Activated CD8-positive, alpha-beta memory T cell treated with anti-CD3 and anti-CD28 coated beads, Interleukin-2, amount 10 ng/mL, durations not matched to agents 7 days and 5 days (primary cell): ENCODE data around the gene KIAA0040. TPM values are rescaled to one million over a fixed set of nuclear protein-coding genes. Genes with fewer than 3 reads are reported as not detected.
A peak's percentile ranks its signal among the peaks of the same experiment; 100 is the strongest.

Experiments used
- ATAC-seq: fragments of 150-1000 bp; cut with Tn5 transposase; one replicate; pipeline ENCODE4 v1.10.0; 2021; ENCODE audit warnings: moderate library complexity
- CTCF ChIA-PET: fragments of 350-600 bp; sonication (Branson Sonifier 250); formaldehyde crosslinking; loops from one replicate; lab custom pipeline; 2021; ENCODE audit warnings: antibody characterized with exemption; lab: Charles Lee
- DNase-seq: peaks from one replicate; pipeline ENCODE4 v3.0.0-alpha.2; 2020
- H3K27ac Mint-ChIP-seq: one replicate; pipeline ENCODE4 v1.8.0; 2021; ENCODE audit warnings: mild to moderate bottlenecking, mixed read lengths
- H3K27me3 Mint-ChIP-seq: one replicate; pipeline ENCODE4 v1.8.0; 2021; ENCODE audit warnings: mixed read lengths
- H3K36me3 Mint-ChIP-seq: one replicate; pipeline ENCODE4 v1.8.0; 2021; ENCODE audit warnings: mild to moderate bottlenecking, mixed read lengths
- H3K4me1 Mint-ChIP-seq: one replicate; pipeline ENCODE4 v1.8.0; 2021; ENCODE audit warnings: mixed read lengths
- H3K4me3 Mint-ChIP-seq: one replicate; pipeline ENCODE4 v1.8.0; 2021; ENCODE audit warnings: mild to moderate bottlenecking, moderate library complexity, mixed read lengths
- H3K9me3 Mint-ChIP-seq: one replicate; pipeline ENCODE4 v1.8.0; 2022; ENCODE audit warnings: low read depth, mixed read lengths
- total RNA-seq, 2 experiments: library from RNA; stranded (reverse); gene quantifications; one replicate each; pipeline ENCODE4 v1.2.3, GENCODE V29; 2021

The KIAA0040 gene
- total RNA-seq, 2 experiments from 2014 or later = 54.8 to 64.3 TPM

DNA sequence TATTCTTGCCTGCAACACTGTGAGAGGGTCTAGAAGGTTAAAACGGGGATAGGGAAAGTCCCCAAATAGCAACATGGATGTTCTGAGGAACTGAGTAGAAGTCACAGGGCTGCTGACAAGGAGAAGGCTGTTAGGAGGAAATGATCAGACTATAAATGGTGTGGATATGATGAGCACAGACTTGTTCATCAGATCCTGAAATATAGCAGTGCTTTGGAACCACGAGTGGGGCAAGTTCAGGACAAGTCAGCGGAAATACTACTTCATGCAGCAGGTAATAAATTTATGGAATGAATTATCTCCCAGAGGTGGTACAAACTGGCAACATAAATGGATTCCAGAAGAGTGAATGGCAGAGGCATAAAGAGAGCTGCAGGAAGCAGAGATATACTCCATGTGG is 3.2 kb upstream of the KIAA0040 start:
- DNase-seq = no peak
- H3K4me3 Mint-ChIP-seq = no peak overlapping the region
- H3K4me1 Mint-ChIP-seq = peaks cover 20% of the 10 kb centered on the region
- no peak overlapping the region for H3K27ac Mint-ChIP-seq
- CTCF ChIA-PET = interaction anchor here (0.8 to 3.8 kb wide), 4 partner anchors 8 to 123 kb away, joined by 3 to 14 read pairs (median 10); no protein-coding TSS in a partner anchor
- H3K9me3 Mint-ChIP-seq = no peaks in the 10 kb centered on the region
- ATAC-seq = no peak
- H3K27me3 Mint-ChIP-seq = peaks cover 5% of the 10 kb centered on the region
- peaks cover 9% of the 10 kb centered on the region for H3K36me3 Mint-ChIP-seq

- H3K4me1 Mint-ChIP-seq = peaks cover 25% of the 10 kb centered on the region
- ATAC-seq (no peak), DNase-seq (no peak)
- no peak overlapping the region for H3K27ac Mint-ChIP-seq
- CTCF ChIA-PET = interaction anchor here (1.0 to 5.2 kb wide), 5 partner anchors 11 to 124 kb away, joined by 4 to 43 read pairs (median 5); no protein-coding TSS in a partner anchor
- peaks cover 5% of the 10 kb centered on the region for H3K27me3 Mint-ChIP-seq
- H3K9me3 Mint-ChIP-seq = no peaks in the 10 kb centered on the region
- no peak overlapping the region for H3K4me3 Mint-ChIP-seq
- peaks cover 15% of the 10 kb centered on the region for H3K36me3 Mint-ChIP-seq
Measured at GRCh38 chr1:175195281-175195680, 2.7 kb upstream of the KIAA0040 start.

DNA sequence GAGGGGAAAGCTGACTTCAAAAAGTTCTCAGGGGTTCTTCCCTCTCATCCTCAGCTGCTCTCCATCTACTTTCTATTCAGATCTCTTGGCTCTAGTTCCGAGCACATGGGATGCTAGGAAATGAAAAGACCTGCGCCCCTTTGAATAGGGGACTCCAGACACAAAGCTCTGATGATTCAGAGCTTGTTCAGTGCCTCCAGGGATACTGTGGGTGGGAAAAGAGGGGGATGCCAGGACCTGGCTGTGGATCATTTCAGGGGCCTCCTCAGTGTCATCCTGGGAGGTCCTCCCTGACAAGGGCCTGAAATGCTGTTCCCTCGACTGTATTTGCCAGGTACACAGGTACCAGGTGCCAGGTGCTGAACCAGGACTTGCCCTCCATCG is 943 bp upstream of the KIAA0040 start:
- peaks cover 25% of the 10 kb centered on the region for H3K36me3 Mint-ChIP-seq
- no peaks in the 10 kb centered on the region for H3K9me3 Mint-ChIP-seq
- peak overlapping the region; percentile 95 for H3K4me3 Mint-ChIP-seq
- ATAC-seq (no peak), DNase-seq (no peak)
- H3K27ac Mint-ChIP-seq = peak overlapping the region; percentile 86
- no peaks in the 10 kb centered on the region for H3K27me3 Mint-ChIP-seq
- CTCF ChIA-PET = interaction anchor here (0.6 to 5.2 kb wide), 3 partner anchors 8 to 126 kb away, joined by 3 to 43 read pairs (median 3); no protein-coding TSS in a partner anchor
- peaks cover 43% of the 10 kb centered on the region for H3K4me1 Mint-ChIP-seq

- Mint-ChIP-seq H3K4me3 (peak overlapping the region; percentile 95), H3K27ac (peak overlapping the region; percentile 86), H3K9me3 (no peaks in the 10 kb centered on the region), H3K36me3 (peaks cover 37% of the 10 kb centered on the region), H3K27me3 (no peaks in the 10 kb centered on the region), H3K4me1 (peaks cover 49% of the 10 kb centered on the region)
- CTCF ChIA-PET = interaction anchor here (0.8 to 5.8 kb wide), 8 partner anchors 9 to 127 kb away, joined by 3 to 43 read pairs (median 7); no protein-coding TSS in a partner anchor
- ATAC-seq = peak; percentile 41
- DNase-seq = peak; percentile 56
Measured at GRCh38 chr1:175192111-175192629, 406 bp downstream of the KIAA0040 start.

DNA sequence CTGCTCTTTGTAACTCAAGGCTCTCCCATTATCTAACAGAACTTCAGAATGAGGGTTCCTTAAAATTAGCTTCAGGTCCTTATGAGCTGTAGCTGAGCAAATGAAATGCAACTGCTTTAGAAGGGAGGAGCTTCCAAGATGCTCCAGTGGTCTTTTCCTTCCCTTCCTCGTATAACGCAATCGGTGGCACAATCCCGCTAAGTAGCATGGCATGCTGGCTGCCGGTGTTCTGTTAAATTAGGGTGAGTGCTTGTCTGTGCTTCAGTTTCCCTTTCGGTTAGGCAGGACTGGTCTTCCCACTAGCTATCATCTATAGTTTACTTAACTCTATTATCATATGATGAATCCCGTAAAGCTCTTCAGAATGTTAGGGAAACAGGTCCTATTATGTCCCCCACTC is 917 bp downstream of the KIAA0040 start:
- Mint-ChIP-seq H3K4me1 (peaks cover 53% of the 10 kb centered on the region), H3K27ac (peak overlapping the region; percentile 86)
- CTCF ChIA-PET = interaction anchor here (0.8 to 5.8 kb wide), 8 partner anchors 10 to 127 kb away, joined by 3 to 43 read pairs (median 7); no protein-coding TSS in a partner anchor

GRCh38 chr1:175188936-175189335 is 3.6 kb downstream of the KIAA0040 start:
- peak overlapping the region; percentile 86 for H3K27ac Mint-ChIP-seq
- peak overlapping the region; percentile 95 for H3K4me3 Mint-ChIP-seq
- H3K4me1 Mint-ChIP-seq = peaks cover 71% of the 10 kb centered on the region
- peak; percentile 82 for DNase-seq
- CTCF ChIA-PET = interaction anchor here (1.0 to 5.8 kb wide), 10 partner anchors 8 to 130 kb away, joined by 3 to 41 read pairs (median 8); no protein-coding TSS in a partner anchor
- peak; percentile 54 for ATAC-seq
- peaks cover 62% of the 10 kb centered on the region for H3K36me3 Mint-ChIP-seq
- H3K27me3 Mint-ChIP-seq = no peaks in the 10 kb centered on the region
- no peaks in the 10 kb centered on the region for H3K9me3 Mint-ChIP-seq

More for the DNA sequence above, 917 bp downstream of the KIAA0040 start:
- DNase-seq (peak; percentile 60), ATAC-seq (peak; percentile 59)
- Mint-ChIP-seq H3K4me3 (peak overlapping the region; percentile 95), H3K36me3 (peaks cover 42% of the 10 kb centered on the region), H3K27me3 (no peaks in the 10 kb centered on the region), H3K9me3 (no peaks in the 10 kb centered on the region)

DNA sequence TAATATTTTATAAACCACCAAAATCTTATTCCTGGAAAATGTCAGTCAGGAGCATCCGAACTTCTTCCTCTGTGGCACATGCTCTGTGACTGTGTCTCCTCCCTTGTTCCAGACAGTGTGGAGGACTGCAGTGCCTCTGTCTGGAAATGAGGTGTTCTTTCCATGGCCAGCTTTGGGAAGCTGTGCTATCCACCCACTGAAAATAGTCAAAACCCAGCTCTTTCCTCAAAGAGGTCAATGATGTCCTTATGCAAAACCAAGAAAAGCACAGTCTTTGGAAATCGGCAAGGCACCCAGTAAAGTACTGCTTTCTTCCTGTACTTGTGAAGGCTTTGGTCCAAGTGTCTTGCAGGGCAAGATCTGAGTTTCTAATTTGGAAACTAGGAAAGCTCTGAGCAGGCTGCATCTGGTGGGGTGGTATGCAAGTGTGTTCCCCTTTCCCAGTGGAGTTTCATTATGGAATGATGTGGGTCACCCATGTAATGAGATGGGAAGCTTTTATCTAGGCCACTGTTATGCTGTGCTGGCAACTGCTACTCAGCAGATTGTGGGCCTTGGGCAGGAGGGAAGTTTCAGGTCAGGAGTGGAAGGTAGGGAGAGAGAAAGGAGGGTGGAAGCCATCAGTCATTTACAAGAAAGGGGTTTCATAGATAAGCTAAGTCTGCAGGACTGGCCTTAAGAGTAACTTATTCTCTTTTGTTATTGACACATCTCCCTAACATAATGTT is 6.0 kb downstream of the KIAA0040 start:
- CTCF ChIA-PET = interaction anchor here (1.1 to 5.8 kb wide), 3 partner anchors 32 to 152 kb away, joined by 3 to 41 read pairs (median 30); no protein-coding TSS in a partner anchor
- Mint-ChIP-seq H3K4me3 (no peak overlapping the region), H3K9me3 (no peaks in the 10 kb centered on the region), H3K27ac (peak overlapping the region; percentile 1), H3K36me3 (peaks cover 75% of the 10 kb centered on the region), H3K4me1 (peaks cover 72% of the 10 kb centered on the region), H3K27me3 (no peaks in the 10 kb centered on the region)
- ATAC-seq = no peak
- no peak for DNase-seq

DNA sequence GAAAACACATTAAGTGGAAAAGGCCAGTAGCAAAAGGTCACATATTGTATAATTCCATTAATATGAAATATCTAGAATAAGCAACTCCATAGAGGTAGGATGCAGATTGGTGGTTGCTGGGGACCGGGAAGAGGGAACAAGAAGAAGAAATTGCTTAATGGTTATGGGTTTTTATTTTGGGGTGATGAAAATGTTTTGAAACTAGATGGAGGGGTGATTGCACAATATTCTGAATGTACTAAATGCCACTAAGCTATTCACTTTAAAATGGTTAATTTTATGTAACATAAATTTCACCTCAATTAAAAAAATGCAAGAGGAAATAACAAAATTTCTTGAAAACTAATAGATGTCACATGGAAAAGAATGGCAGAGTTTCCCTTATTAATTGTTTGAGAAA is 6.7 kb downstream of the KIAA0040 start:
- no peak overlapping the region for H3K27ac Mint-ChIP-seq
- no peak overlapping the region for H3K4me3 Mint-ChIP-seq
- CTCF ChIA-PET = no interaction called here
- H3K36me3 Mint-ChIP-seq = peaks cover 76% of the 10 kb centered on the region
- ATAC-seq = no peak
- H3K9me3 Mint-ChIP-seq = no peaks in the 10 kb centered on the region
- DNase-seq = no peak
- no peaks in the 10 kb centered on the region for H3K27me3 Mint-ChIP-seq
- H3K4me1 Mint-ChIP-seq = peaks cover 69% of the 10 kb centered on the region

GRCh38 chr1:175183586-175183985 is 9.0 kb downstream of the KIAA0040 start:
- CTCF ChIA-PET = interaction anchor here (0.6 to 1.6 kb wide), 4 partner anchors 12 to 29 kb away, joined by 3 to 5 read pairs (median 4); no protein-coding TSS in a partner anchor
- no peaks in the 10 kb centered on the region for H3K27me3 Mint-ChIP-seq
- H3K4me3 Mint-ChIP-seq = no peak overlapping the region
- ATAC-seq = no peak
- no peak overlapping the region for H3K27ac Mint-ChIP-seq
- no peaks in the 10 kb centered on the region for H3K9me3 Mint-ChIP-seq
- H3K36me3 Mint-ChIP-seq = peaks cover 66% of the 10 kb centered on the region
- no peak for DNase-seq
- peaks cover 46% of the 10 kb centered on the region for H3K4me1 Mint-ChIP-seq

DNA sequence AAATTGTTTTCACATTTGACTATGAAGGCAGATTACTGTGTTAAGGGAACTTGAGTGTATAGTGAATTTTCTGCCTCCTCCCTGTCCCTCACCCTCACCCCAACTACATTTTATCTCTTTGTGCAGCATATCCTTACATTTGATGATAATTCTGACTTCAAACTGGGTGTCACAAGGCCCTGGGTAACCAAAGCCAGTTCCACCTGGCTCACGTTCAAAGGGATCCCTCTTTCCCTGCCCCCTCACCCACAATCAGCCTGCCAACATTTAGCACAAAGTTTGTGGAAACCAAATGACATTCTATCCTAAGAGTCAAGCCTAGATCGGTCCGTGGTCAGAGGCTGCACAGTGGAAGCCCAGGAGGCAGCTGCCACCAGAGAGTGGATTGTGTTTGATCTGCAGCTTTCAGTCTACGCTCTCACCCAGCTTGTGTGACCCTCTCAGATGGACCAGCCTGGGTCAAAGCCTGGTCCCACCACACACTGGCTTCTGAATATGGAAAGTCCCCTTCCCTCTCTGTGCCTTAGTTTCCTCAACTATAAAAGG is 10.3 kb downstream of the KIAA0040 start:
- no peaks in the 10 kb centered on the region for H3K9me3 Mint-ChIP-seq
- DNase-seq (no peak), ATAC-seq (no peak)
- no peaks in the 10 kb centered on the region for H3K27me3 Mint-ChIP-seq
- H3K27ac Mint-ChIP-seq = no peak overlapping the region
- no peak overlapping the region for H3K4me3 Mint-ChIP-seq
- peaks cover 35% of the 10 kb centered on the region for H3K4me1 Mint-ChIP-seq
- H3K36me3 Mint-ChIP-seq = peaks cover 65% of the 10 kb centered on the region
- CTCF ChIA-PET = interaction anchor here (1.0 to 1.6 kb wide), 2 partner anchors 21 to 28 kb away, joined by 3 to 4 read pairs; no protein-coding TSS in a partner anchor

DNA sequence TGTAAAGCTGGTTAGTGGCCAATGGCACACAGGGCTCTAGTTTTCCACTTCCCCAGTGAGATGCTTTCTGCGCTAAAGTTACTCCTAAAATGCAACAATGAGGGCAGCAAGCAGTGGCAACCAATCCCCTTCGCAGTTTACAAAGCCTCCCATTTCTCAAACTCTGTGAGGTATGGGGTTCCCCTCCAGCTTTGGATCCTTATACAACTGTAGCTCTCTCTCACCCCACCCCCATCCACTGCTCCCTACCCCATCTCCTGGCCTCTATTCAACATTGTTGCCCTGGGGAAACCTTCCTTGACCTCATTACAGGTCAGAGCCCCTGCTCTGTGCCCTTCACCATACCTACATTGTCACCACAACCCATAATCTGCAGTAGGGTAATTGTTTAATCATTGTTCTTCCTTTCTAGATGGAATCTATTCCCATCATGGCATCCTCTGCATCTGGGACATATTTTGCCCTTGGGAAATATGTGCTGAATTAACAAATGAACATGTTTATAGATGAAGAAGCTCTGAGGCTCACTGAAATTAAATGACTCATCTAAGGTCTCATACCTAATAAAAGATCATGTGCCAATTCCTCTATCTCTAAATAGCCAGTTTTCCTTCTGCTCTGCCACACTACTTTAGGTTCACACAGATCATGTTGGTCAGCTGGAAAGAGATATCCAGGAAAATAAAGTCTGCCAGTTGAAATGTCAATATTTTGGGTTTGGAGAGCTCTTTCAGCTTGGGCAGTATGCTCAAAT is 12.6 kb downstream of the KIAA0040 start:
- CTCF ChIA-PET = interaction anchor here (0.7 to 1.7 kb wide), 4 partner anchors 9 to 153 kb away, joined by 3 to 5 read pairs (median 3); no protein-coding TSS in a partner anchor
- H3K27me3 Mint-ChIP-seq = no peaks in the 10 kb centered on the region
- ATAC-seq (no peak), DNase-seq (no peak)
- peaks cover 22% of the 10 kb centered on the region for H3K4me1 Mint-ChIP-seq
- H3K4me3 Mint-ChIP-seq = no peak overlapping the region
- H3K27ac Mint-ChIP-seq = no peak overlapping the region
- H3K9me3 Mint-ChIP-seq = no peaks in the 10 kb centered on the region
- H3K36me3 Mint-ChIP-seq = peaks cover 63% of the 10 kb centered on the region

DNA sequence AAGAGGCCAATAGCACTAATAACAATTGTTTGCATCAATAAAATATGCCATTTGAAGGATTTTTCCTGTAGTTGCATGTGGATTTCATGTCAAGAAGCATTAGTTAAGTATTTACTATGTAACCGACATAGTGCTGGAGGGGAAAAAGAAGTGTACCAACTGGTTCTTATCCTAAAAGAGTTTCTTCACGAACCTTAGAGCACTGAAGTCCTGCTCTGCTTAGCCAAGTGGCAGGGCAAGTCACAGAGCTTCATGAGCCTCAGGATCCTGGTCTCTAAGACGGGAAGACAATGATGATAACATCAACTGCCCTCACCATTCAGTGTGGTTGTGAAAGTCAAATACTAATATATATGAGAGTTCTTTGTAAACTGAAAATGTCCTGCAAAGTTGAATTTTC is 14.1 kb downstream of the KIAA0040 start:
- no peak for ATAC-seq

More for the DNA sequence above, 14.1 kb downstream of the KIAA0040 start:
- Mint-ChIP-seq H3K36me3 (peaks cover 67% of the 10 kb centered on the region), H3K4me3 (no peak overlapping the region), H3K4me1 (peaks cover 27% of the 10 kb centered on the region), H3K9me3 (no peaks in the 10 kb centered on the region), H3K27me3 (no peaks in the 10 kb centered on the region), H3K27ac (no peak overlapping the region)
- CTCF ChIA-PET = interaction anchor here (0.7 kb wide), 1 partner anchor 141 kb away, joined by 3 read pairs; no protein-coding TSS in a partner anchor
- DNase-seq = no peak
